ENCODE data around the gene MAFB.

MAFB gene

GRCh38 chr20:40698744-40699143 is 9.7 kb upstream of the MAFB start:
- DNase-seq, result no peak

- no peak for DNase-seq
Measured at GRCh38 chr20:40698281-40698680, 9.2 kb upstream of the MAFB start.

- no peak for DNase-seq
Measured at GRCh38 chr20:40697541-40697940, 8.5 kb upstream of the MAFB start.

- no peak for DNase-seq
Measured at GRCh38 chr20:40695214-40695613, 6.2 kb upstream of the MAFB start.

GRCh38 chr20:40694246-40694645 is 5.2 kb upstream of the MAFB start:
- no peak for DNase-seq

- no peak for DNase-seq
Measured at GRCh38 chr20:40692240-40693011, 3.4 kb upstream of the MAFB start.

GRCh38 chr20:40691566-40692239 is 2.7 kb upstream of the MAFB start:
- no peak for DNase-seq

- DNase-seq, result no peak
Measured at GRCh38 chr20:40690836-40691565, 2.0 kb upstream of the MAFB start.

- DNase-seq, result peak; percentile 79
Measured at GRCh38 chr20:40689943-40690835, 1.2 kb upstream of the MAFB start.

- no peak for DNase-seq
Measured at GRCh38 chr20:40688129-40689099, 622 bp downstream of the MAFB start.

GRCh38 chr20:40687384-40688128 is 1.5 kb downstream of the MAFB start:
- no peak for DNase-seq

GRCh38 chr20:40686893-40687292 is 2.1 kb downstream of the MAFB start:
- no peak for DNase-seq

- no peak for DNase-seq
Measured at GRCh38 chr20:40686434-40686882, 2.6 kb downstream of the MAFB start.

GRCh38 chr20:40685349-40685748 is 3.7 kb downstream of the MAFB start:
- no peak for DNase-seq

- DNase-seq, result no peak
Measured at GRCh38 chr20:40683894-40684268, 5.2 kb downstream of the MAFB start.

- DNase-seq, result no peak
Measured at GRCh38 chr20:40683221-40683893, 5.7 kb downstream of the MAFB start.

GRCh38 chr20:40682104-40682981 is 6.7 kb downstream of the MAFB start:
- no peak for DNase-seq

- DNase-seq, result no peak
Measured at GRCh38 chr20:40681684-40682083, 7.4 kb downstream of the MAFB start.

GRCh38 chr20:40681165-40681564 is 7.9 kb downstream of the MAFB start:
- DNase-seq, result no peak

Data from stimulated activated CD4-positive, alpha-beta T cell treated with anti-CD3 and anti-CD28 coated beads, Interleukin-1b, Interleukin-23, amount 100 ng/mL, for 48 hours (primary cell).